SK-N-SH treated with all-trans-retinoic acid at 6 μM for 48 hours (cell line): ENCODE results near the gene AGO1.

Experiments
- ATAC-seq: fragments of 200-7000 bp; cut with Tn5 transposase; 3 replicates; pipeline ENCODE4 v1.9.1; 2020; ENCODE audit warnings: mild to moderate bottlenecking, moderate library complexity
- ARNTL ChIP-seq: fragments of 450-650 bp; formaldehyde crosslinking; IDR thresholded peaks from 2 replicates; pipeline ENCODE4 v1.5.0; 2020; ENCODE audit warnings: low read depth, mild to moderate bottlenecking, moderate library complexity, borderline replicate concordance
- BACH2 ChIP-seq: fragments of 250-450 bp; sonication (Bioruptor Pico); IDR thresholded peaks from 2 replicates; pipeline ENCODE4 v1.9.0; 2021; ENCODE audit warnings: mild to moderate bottlenecking, borderline replicate concordance
- CREB5 ChIP-seq: fragments of 250-450 bp; sonication (Bioruptor Pico); IDR thresholded peaks from 2 replicates; pipeline ENCODE4 v1.5.1; 2020; ENCODE audit warnings: low read depth, mild to moderate bottlenecking, moderate library complexity
- CSDC2 ChIP-seq: fragments of 250-450 bp; sonication (Bioruptor Pico); IDR thresholded peaks from 2 replicates; pipeline ENCODE4 v1.5.0; 2020; ENCODE audit warnings: mild to moderate bottlenecking, moderate library complexity
- CSRNP3 ChIP-seq: fragments of 250-450 bp; sonication (Bioruptor Pico); IDR thresholded peaks from 2 replicates; pipeline ENCODE4 v1.5.1; 2021; ENCODE audit warnings: mild to moderate bottlenecking, moderate library complexity
- ESRRG ChIP-seq: fragments of 250-450 bp; sonication (Bioruptor Pico); IDR thresholded peaks from 2 replicates; pipeline ENCODE4 v1.6.1; 2021; ENCODE audit warnings: mild to moderate bottlenecking
- GLIS3 ChIP-seq: fragments of 250-450 bp; sonication (Bioruptor Pico); IDR thresholded peaks from 2 replicates; pipeline ENCODE4 v1.5.0; 2020; ENCODE audit warnings: mild to moderate bottlenecking, moderate library complexity
- ISL1 ChIP-seq: fragments of 250-450 bp; sonication (Bioruptor Pico); IDR thresholded peaks from 2 replicates; pipeline ENCODE4 v2.1.2; 2022; ENCODE audit warnings: mild to moderate bottlenecking, moderate library complexity
- OSR1 ChIP-seq: fragments of 250-450 bp; sonication (Bioruptor Pico); IDR thresholded peaks from 2 replicates; pipeline ENCODE4 v1.8.0; 2022; ENCODE audit warnings: moderate library complexity, mild to moderate bottlenecking, inconsistent platforms
- PATZ1 ChIP-seq: fragments of 250-450 bp; sonication (Bioruptor Pico); IDR thresholded peaks from 2 replicates; pipeline ENCODE4 v1.8.0; 2020; ENCODE audit warnings: mild to moderate bottlenecking, moderate library complexity, borderline replicate concordance
- POU6F1 ChIP-seq: fragments of 250-450 bp; sonication (Bioruptor Pico); IDR thresholded peaks from 2 replicates; pipeline ENCODE4 v1.8.0; 2021; ENCODE audit warnings: low read depth, mild to moderate bottlenecking, moderate library complexity, borderline replicate concordance
- PPARA ChIP-seq: fragments of 250-450 bp; sonication (Bioruptor Pico); IDR thresholded peaks from 2 replicates; pipeline ENCODE4 v1.5.0; 2020; ENCODE audit warnings: mild to moderate bottlenecking, borderline replicate concordance
- RARB ChIP-seq: fragments of 250-450 bp; sonication (Bioruptor Pico); IDR thresholded peaks from 2 replicates; pipeline ENCODE4 v1.8.0; 2021; ENCODE audit warnings: mild to moderate bottlenecking, moderate library complexity
- SNAI2 ChIP-seq: fragments of 250-450 bp; sonication (Bioruptor Pico); IDR thresholded peaks from 2 replicates; pipeline ENCODE4 v1.5.0; 2020; ENCODE audit warnings: mild to moderate bottlenecking, moderate library complexity
- TCF4 ChIP-seq: fragments of 250-450 bp; sonication (Bioruptor Pico); IDR thresholded peaks from 2 replicates; pipeline ENCODE4 v1.8.0; 2021; ENCODE audit warnings: mild to moderate bottlenecking, moderate library complexity, borderline replicate concordance
- TOX ChIP-seq: fragments of 250-450 bp; sonication (Bioruptor Pico); IDR thresholded peaks from 2 replicates; pipeline ENCODE4 v1.8.0; 2021; ENCODE audit warnings: mild to moderate bottlenecking, moderate library complexity, borderline replicate concordance
- TSHZ2 ChIP-seq: fragments of 250-450 bp; sonication (Bioruptor Pico); IDR thresholded peaks from 2 replicates; pipeline ENCODE4 v1.5.0; 2020; ENCODE audit warnings: mild to moderate bottlenecking, moderate library complexity
- ZC3H10 ChIP-seq: fragments of 250-450 bp; sonication (Bioruptor Pico); IDR thresholded peaks from 2 replicates; pipeline ENCODE4 v1.5.1; 2021; ENCODE audit warnings: mild to moderate bottlenecking, moderate library complexity
- ZFP3 ChIP-seq: fragments of 250-450 bp; sonication (Bioruptor Pico); IDR thresholded peaks from 2 replicates; pipeline ENCODE4 v1.5.0; 2020; ENCODE audit warnings: mild to moderate bottlenecking, moderate library complexity
- ZFP30 ChIP-seq: fragments of 450-650 bp; formaldehyde crosslinking; IDR thresholded peaks from 2 replicates; pipeline ENCODE4 v1.5.0; 2022; ENCODE audit warnings: mild to moderate bottlenecking, moderate library complexity
- ZNF565 ChIP-seq: fragments of 450-650 bp; formaldehyde crosslinking; conservative IDR thresholded peaks from 2 replicates; pipeline ENCODE4 v1.5.0; 2020; ENCODE audit warnings: low read depth, mild to moderate bottlenecking, moderate library complexity
- ZNF8 ChIP-seq: fragments of 450-650 bp; formaldehyde crosslinking; IDR thresholded peaks from 2 replicates; pipeline ENCODE4 v1.5.0; 2020; ENCODE audit warnings: mild to moderate bottlenecking, moderate library complexity

Gene AGO1

GRCh38 chr1:35885961-35886558, 3.1 kb downstream of the AGO1 start:
- no peak for ATAC-seq
- no peak for TF ChIP-seq ZC3H10 (CRISPR knock-in tag)
- no peak for TF ChIP-seq ZNF8 (CRISPR knock-in tag)
- no peak for TF ChIP-seq GLIS3 (CRISPR knock-in tag)
- TF ChIP-seq ZNF565 (CRISPR knock-in tag): no peak
- TF ChIP-seq, all 23 proteins: peak for 0

GRCh38 chr1:35886577-35887431, 3.8 kb downstream of the AGO1 start:
- no peak for ATAC-seq

More at GRCh38 chr1:35886577-35887431, 3.8 kb downstream of the AGO1 start:
- no peak for TF ChIP-seq CSDC2
- no peak for TF ChIP-seq CSRNP3
- TF ChIP-seq ESRRG (CRISPR knock-in tag): no peak
- TF ChIP-seq PPARA (CRISPR knock-in tag): no peak
- TF ChIP-seq TSHZ2: no peak
- no peak for TF ChIP-seq TOX (CRISPR knock-in tag)
- TF ChIP-seq CREB5 (CRISPR knock-in tag): no peak
- TF ChIP-seq PATZ1: no peak
- TF ChIP-seq ZNF8 (CRISPR knock-in tag): no peak
- TF ChIP-seq ZFP3 (CRISPR knock-in tag): no peak
- no peak for TF ChIP-seq RARB
- no peak for TF ChIP-seq BACH2 (CRISPR knock-in tag)
- no peak for TF ChIP-seq ISL1
- TF ChIP-seq OSR1 (CRISPR knock-in tag): no peak
- no peak for TF ChIP-seq SNAI2 (CRISPR knock-in tag)
- TF ChIP-seq POU6F1 (CRISPR knock-in tag): no peak
- no peak for TF ChIP-seq TCF4
- TF ChIP-seq ARNTL (CRISPR knock-in tag): no peak
- no peak for TF ChIP-seq ZFP30 (CRISPR knock-in tag)
